Colonic mucosa (tissue), 4 donors: Measurements from ENCODE around the gene FXYD7. TPM values are rescaled to one million over a fixed set of nuclear protein-coding genes. Genes with fewer than 3 reads are reported as not detected.
A peak's percentile ranks its signal among the peaks of the same experiment; 100 is the strongest.
"Not testable (repeated sequence)": the region's sequence is repeated elsewhere in the genome, so short reads cannot be mapped to it uniquely, and the experiment has no call there.

ENCODE experiments used
- DNase-seq: peaks from one replicate; pipeline ENCODE4 v3.0.0-alpha.2; 2020
- H3K27ac ChIP-seq: fragments of 200-600 bp; one replicate; pipeline ENCODE4 v1.8.0; 2021
- H3K27me3 ChIP-seq: fragments of 200-600 bp; one replicate; pipeline ENCODE4 v1.8.0; 2021
- H3K36me3 ChIP-seq: fragments of 200-600 bp; one replicate; pipeline ENCODE4 v1.8.0; 2021
- H3K4me1 ChIP-seq: fragments of 200-600 bp; one replicate; pipeline ENCODE4 v1.8.0; 2021; ENCODE audit warnings: mild to moderate bottlenecking
- H3K4me3 ChIP-seq: fragments of 200-600 bp; one replicate; pipeline ENCODE4 v1.8.0; 2021
- H3K9ac ChIP-seq, 2 donors: one replicate each; pipeline ENCODE4 v1.7.0; 2013; ENCODE audit warnings: control low read depth in 2 of 2, low read depth in 2 of 2, low read length in 2 of 2
- H3K9me3 ChIP-seq: fragments of 200-600 bp; one replicate; pipeline ENCODE4 v1.8.0; 2021
- CTCF ChIP-seq: fragments of 200-600 bp; IDR thresholded peaks from one replicate; pipeline ENCODE4 v1.8.0; 2022; ENCODE audit warnings: antibody characterized with exemption, mild to moderate bottlenecking
- intact Hi-C: fragments of 100-400 bp; cut with DNase I; formaldehyde crosslinking; loops from one replicate; pipeline ENCODE4 v1.14.1; 2022
- total RNA-seq, 2 donors: library from RNA; stranded (reverse); fragmentation: NEBNext Ultra II Directional in 1 of 2; extraction: Animal tissue kit (Norgen Biotek cat#: 25700) in 1 of 2; gene quantifications; one replicate each; pipeline ENCODE4 v1.2.1, GENCODE V29; 2021
- donor health status: healthy.
- donor health status: DM: no; HTN: no; CAD: no.
- donor health status: DM: no; HTN: no; CAD: no.

FXYD7 gene
- total RNA-seq, 2 donors from 2014 or later = 0.47 to 0.61 TPM

GRCh38 chr19:35125749-35126623, 17.1 kb upstream of the FXYD7 start:
- H3K4me3 ChIP-seq = no peak overlapping the region
- intact Hi-C loops = no loop called here

GRCh38 chr19:35126624-35126959, 16.5 kb upstream of the FXYD7 start:
- peaks cover 31% of the 10 kb centered on the region for H3K4me1 ChIP-seq
- no peaks in the 10 kb centered on the region for H3K36me3 ChIP-seq
- no peak for DNase-seq
- no peaks in the 10 kb centered on the region for H3K27me3 ChIP-seq
- intact Hi-C loops = no loop called here
- H3K4me3 ChIP-seq = no peak overlapping the region
- H3K27ac ChIP-seq = peak overlapping the region; percentile 89
- no peak for TF ChIP-seq CTCF
- no peaks in the 10 kb centered on the region for H3K9me3 ChIP-seq
- peak overlapping the region in 1 of 2 donors; percentile 37 for H3K9ac ChIP-seq

More at GRCh38 chr19:35125749-35126623, 17.1 kb upstream of the FXYD7 start:
- no peak for TF ChIP-seq CTCF
- no peak for DNase-seq
- H3K4me1 ChIP-seq = peaks cover 31% of the 10 kb centered on the region
- peak overlapping the region in 1 of 2 donors; percentile 84 for H3K9ac ChIP-seq
- no peaks in the 10 kb centered on the region for H3K27me3 ChIP-seq
- peak overlapping the region; percentile 92 for H3K27ac ChIP-seq
- H3K36me3 ChIP-seq = no peaks in the 10 kb centered on the region
- no peaks in the 10 kb centered on the region for H3K9me3 ChIP-seq

- DNase-seq = no peak
- intact Hi-C loops = no loop called here
- Histone ChIP-seq H3K27ac (peak overlapping the region; percentile 89), H3K27me3 (no peaks in the 10 kb centered on the region), H3K4me3 (no peak overlapping the region), H3K9me3 (no peaks in the 10 kb centered on the region), H3K4me1 (peaks cover 27% of the 10 kb centered on the region), H3K36me3 (no peaks in the 10 kb centered on the region), H3K9ac (peak overlapping the region in 1 of 2 donors; percentile 63)
- no peak for TF ChIP-seq CTCF
These were observed 15.2 kb upstream of the FXYD7 start for GRCh38 chr19:35127871-35128270.

- H3K27me3 ChIP-seq = no peaks in the 10 kb centered on the region
- H3K9ac ChIP-seq = peak overlapping the region in 1 of 2 donors; percentile 59
- peaks cover 26% of the 10 kb centered on the region for H3K4me1 ChIP-seq
- no peaks in the 10 kb centered on the region for H3K9me3 ChIP-seq
- no peak for DNase-seq
- H3K36me3 ChIP-seq = no peaks in the 10 kb centered on the region
- H3K4me3 ChIP-seq = no peak overlapping the region
- intact Hi-C loops = no loop called here
- no peak for TF ChIP-seq CTCF
- peak overlapping the region; percentile 89 for H3K27ac ChIP-seq
These were observed 14.5 kb upstream of the FXYD7 start for GRCh38 chr19:35128398-35129057.

- H3K36me3 ChIP-seq, H3K9me3 ChIP-seq, H3K27me3 ChIP-seq, intact Hi-C loops, H3K4me3 ChIP-seq: not testable (repeated sequence)
- DNase-seq = peak; percentile 75
- Histone ChIP-seq H3K4me1 (peaks cover 25% of the 10 kb centered on the region), H3K27ac (peak overlapping the region; percentile 89), H3K9ac (peak overlapping the region; percentile 17 to 70)
These were observed 13.3 kb upstream of the FXYD7 start for GRCh38 chr19:35129724-35130274.
